Activated CD8-positive, alpha-beta T cell treated with anti-CD3 and anti-CD28 coated beads, Interleukin-2, amount 10 ng/mL, durations not matched to agents 7 days and 5 days (primary cell): ENCODE measurements around the gene CDIPT. TPM values are rescaled to one million over a fixed set of nuclear protein-coding genes. Genes with fewer than 3 reads are reported as not detected.
A peak's percentile ranks its signal among the peaks of the same experiment; 100 is the strongest.

Experiments used
- ATAC-seq: fragments of 150-1000 bp; cut with Tn5 transposase; one replicate; pipeline ENCODE4 v1.10.0; 2021; ENCODE audit warnings: moderate library complexity
- CTCF ChIA-PET: fragments of 350-600 bp; sonication (Branson Sonifier 250); formaldehyde crosslinking; loops from one replicate; lab custom pipeline; 2021; ENCODE audit warnings: antibody characterized with exemption; lab: Charles Lee
- POLR2A ChIA-PET: fragments of 350-600 bp; sonication (Branson Sonifier 250); formaldehyde crosslinking; loops from one replicate; lab custom pipeline; 2021; ENCODE audit warnings: antibody characterized with exemption; lab: Charles Lee
- DNase-seq: peaks from one replicate; pipeline ENCODE4 v3.0.0-alpha.2; 2020
- H3K27ac Mint-ChIP-seq: one replicate; pipeline ENCODE4 v1.8.0; 2021; ENCODE audit warnings: mild to moderate bottlenecking, mixed read lengths
- H3K27me3 Mint-ChIP-seq: one replicate; pipeline ENCODE4 v1.8.0; 2021; ENCODE audit warnings: low read depth, mixed read lengths
- H3K36me3 Mint-ChIP-seq: one replicate; pipeline ENCODE4 v1.8.0; 2021; ENCODE audit warnings: low read depth, mixed read lengths
- H3K4me1 Mint-ChIP-seq: one replicate; pipeline ENCODE4 v1.8.0; 2021; ENCODE audit warnings: low read depth, mixed read lengths
- H3K4me3 Mint-ChIP-seq: one replicate; pipeline ENCODE4 v1.8.0; 2021; ENCODE audit warnings: mild to moderate bottlenecking, mixed read lengths
- H3K9me3 Mint-ChIP-seq: one replicate; pipeline ENCODE4 v1.8.0; 2022; ENCODE audit warnings: mixed read lengths; ENCODE audit not compliant: insufficient read depth
- total RNA-seq, 2 experiments: library from RNA; stranded (reverse); gene quantifications; one replicate each; pipeline ENCODE4 v1.2.3, GENCODE V29; 2021

CDIPT gene
- total RNA-seq, 2 experiments from 2014 or later: 51.1 to 53.2 TPM

GRCh38 chr16:29857133-29857760 lies 5.8 kb downstream of the CDIPT start:
- ATAC-seq: no peak

GRCh38 chr16:29854520-29855100 lies 8.4 kb downstream of the CDIPT start:
- POLR2A ChIA-PET: interaction anchor here (0.5 kb wide), 1 partner anchor 10 kb away, joined by 3 read pairs; no protein-coding TSS in a partner anchor
- ATAC-seq: no peak

More at GRCh38 chr16:29857133-29857760, 5.8 kb downstream of the CDIPT start:
- Mint-ChIP-seq H3K9me3 (no peaks in the 10 kb centered on the region), H3K4me1 (peaks cover 15% of the 10 kb centered on the region), H3K36me3 (peaks cover 28% of the 10 kb centered on the region), H3K27ac (no peak overlapping the region), H3K4me3 (no peak overlapping the region), H3K27me3 (no peaks in the 10 kb centered on the region)
- CTCF ChIA-PET: interaction anchor here (3.1 kb wide), 1 partner anchor 9 kb away, joined by 17 read pairs; no protein-coding TSS in a partner anchor
- POLR2A ChIA-PET: interaction anchor here (0.7 kb wide), 1 partner anchor 9 kb away, joined by 3 read pairs; no protein-coding TSS in a partner anchor
- DNase-seq: no peak

GRCh38 chr16:29852654-29853053 lies 10.4 kb downstream of the CDIPT start:
- ATAC-seq (no peak), DNase-seq (no peak)
- ChIA-PET POLR2A (no interaction called here), CTCF (interaction anchor here (0.7 to 1.3 kb wide), 2 partner anchors 37 to 109 kb away, joined by 3 read pairs; partner anchors contain the start of genes PAGR1 and TMEM219)
- Mint-ChIP-seq H3K36me3 (peaks cover 16% of the 10 kb centered on the region), H3K4me1 (peaks cover 6% of the 10 kb centered on the region), H3K4me3 (no peak overlapping the region), H3K27ac (no peak overlapping the region), H3K9me3 (no peaks in the 10 kb centered on the region), H3K27me3 (no peaks in the 10 kb centered on the region)

More at GRCh38 chr16:29854520-29855100, 8.4 kb downstream of the CDIPT start:
- Mint-ChIP-seq H3K27me3 (no peaks in the 10 kb centered on the region), H3K9me3 (no peaks in the 10 kb centered on the region), H3K4me1 (no peaks in the 10 kb centered on the region), H3K27ac (no peak overlapping the region), H3K4me3 (no peak overlapping the region), H3K36me3 (peaks cover 20% of the 10 kb centered on the region)
- no peak for DNase-seq
- CTCF ChIA-PET: interaction anchor here (0.9 to 1.9 kb wide), 4 partner anchors 9 to 177 kb away, joined by 3 to 7 read pairs (median 4); partner anchors contain the start of gene TLCD3B

GRCh38 chr16:29850998-29851397 lies 12.0 kb downstream of the CDIPT start:
- POLR2A ChIA-PET: no interaction called here
- Mint-ChIP-seq H3K4me3 (no peak overlapping the region), H3K9me3 (no peaks in the 10 kb centered on the region), H3K4me1 (peaks cover 6% of the 10 kb centered on the region), H3K27me3 (no peaks in the 10 kb centered on the region), H3K27ac (no peak overlapping the region), H3K36me3 (peaks cover 19% of the 10 kb centered on the region)
- CTCF ChIA-PET: interaction anchor here (1.2 to 5.2 kb wide), 2 partner anchors 151 to 159 kb away, joined by 3 to 93 read pairs; no protein-coding TSS in a partner anchor
- DNase-seq: no peak
- no peak for ATAC-seq

- Mint-ChIP-seq H3K27ac (no peak overlapping the region), H3K4me3 (no peak overlapping the region), H3K4me1 (peaks cover 6% of the 10 kb centered on the region), H3K9me3 (no peaks in the 10 kb centered on the region), H3K27me3 (no peaks in the 10 kb centered on the region), H3K36me3 (peaks cover 29% of the 10 kb centered on the region)
- ChIA-PET CTCF (interaction anchor here (1.4 to 5.2 kb wide), 15 partner anchors 10 to 192 kb away, joined by 4 to 106 read pairs (median 13); partner anchors contain the start of genes KIF22, MVP and PAGR1), POLR2A (interaction anchor here (1.9 kb wide), 1 partner anchor 29 kb away, joined by 12 read pairs; the partner anchor contains the start of gene MVP)
- ATAC-seq: no peak
- no peak for DNase-seq
These were observed 13.5 kb downstream of the CDIPT start for GRCh38 chr16:29849505-29849904.

GRCh38 chr16:29848420-29849297 lies 14.4 kb downstream of the CDIPT start:
- no peak overlapping the region for H3K4me3 Mint-ChIP-seq
- H3K27ac Mint-ChIP-seq: no peak overlapping the region
- peak; percentile 87 for DNase-seq
- H3K27me3 Mint-ChIP-seq: no peaks in the 10 kb centered on the region
- no peaks in the 10 kb centered on the region for H3K9me3 Mint-ChIP-seq
- H3K4me1 Mint-ChIP-seq: peaks cover 6% of the 10 kb centered on the region
- CTCF ChIA-PET: interaction anchor here (0.6 to 5.2 kb wide), 54 partner anchors 9 to 207 kb away, joined by 3 to 106 read pairs (median 4); partner anchors contain the start of genes CDIPT, KIF22, MVP and PAGR1
- POLR2A ChIA-PET: interaction anchor here (0.7 to 1.9 kb wide), 8 partner anchors 8 to 179 kb away, joined by 3 to 12 read pairs (median 3); partner anchors contain the start of genes MAZ and MVP
- H3K36me3 Mint-ChIP-seq: peaks cover 32% of the 10 kb centered on the region
- peak; percentile 95 for ATAC-seq

- no peaks in the 10 kb centered on the region for H3K9me3 Mint-ChIP-seq
- no peak overlapping the region for H3K4me3 Mint-ChIP-seq
- no peak for DNase-seq
- peaks cover 6% of the 10 kb centered on the region for H3K4me1 Mint-ChIP-seq
- CTCF ChIA-PET: interaction anchor here (1.6 to 4.1 kb wide), 2 partner anchors 26 to 38 kb away, joined by 3 to 106 read pairs; partner anchors contain the start of genes MVP and PAGR1
- no peak for ATAC-seq
- POLR2A ChIA-PET: no interaction called here
- no peaks in the 10 kb centered on the region for H3K27me3 Mint-ChIP-seq
- peaks cover 42% of the 10 kb centered on the region for H3K36me3 Mint-ChIP-seq
- H3K27ac Mint-ChIP-seq: no peak overlapping the region
These were observed 17.4 kb downstream of the CDIPT start for GRCh38 chr16:29845656-29846055.

GRCh38 chr16:29844575-29845331 lies 18.3 kb downstream of the CDIPT start:
- no peaks in the 10 kb centered on the region for H3K9me3 Mint-ChIP-seq
- DNase-seq (no peak), ATAC-seq (no peak)
- H3K4me3 Mint-ChIP-seq: no peak overlapping the region
- ChIA-PET POLR2A (interaction anchor here (0.6 to 1.7 kb wide), 2 partner anchors 10 to 11 kb away, joined by 3 to 4 read pairs; no protein-coding TSS in a partner anchor), CTCF (interaction anchor here (1.6 kb wide), 1 partner anchor 37 kb away, joined by 3 read pairs; no protein-coding TSS in a partner anchor)
- no peaks in the 10 kb centered on the region for H3K27me3 Mint-ChIP-seq
- peaks cover 42% of the 10 kb centered on the region for H3K36me3 Mint-ChIP-seq
- H3K27ac Mint-ChIP-seq: no peak overlapping the region
- H3K4me1 Mint-ChIP-seq: peaks cover 6% of the 10 kb centered on the region

- CTCF ChIA-PET: interaction anchor here (1.4 to 1.7 kb wide), 2 partner anchors 10 to 18 kb away, joined by 4 to 6 read pairs; no protein-coding TSS in a partner anchor
- H3K4me1 Mint-ChIP-seq: peaks cover 6% of the 10 kb centered on the region
These were observed 19.1 kb downstream of the CDIPT start for GRCh38 chr16:29843931-29844330.

GRCh38 chr16:29842732-29843346 lies 20.2 kb downstream of the CDIPT start:
- POLR2A ChIA-PET: interaction anchor here (0.6 kb wide), 1 partner anchor 27 kb away, joined by 4 read pairs; the partner anchor contains the start of gene PAGR1
- H3K36me3 Mint-ChIP-seq: peaks cover 40% of the 10 kb centered on the region
- H3K27me3 Mint-ChIP-seq: no peaks in the 10 kb centered on the region
- H3K4me3 Mint-ChIP-seq: no peak overlapping the region
- H3K4me1 Mint-ChIP-seq: no peaks in the 10 kb centered on the region
- DNase-seq (no peak), ATAC-seq (no peak)
- H3K27ac Mint-ChIP-seq: peak overlapping the region; percentile 25
- CTCF ChIA-PET: interaction anchor here (0.6 to 1.7 kb wide), 4 partner anchors 9 to 27 kb away, joined by 3 to 6 read pairs (median 4); partner anchors contain the start of gene PAGR1
- no peaks in the 10 kb centered on the region for H3K9me3 Mint-ChIP-seq

More at GRCh38 chr16:29843931-29844330, 19.1 kb downstream of the CDIPT start:
- POLR2A ChIA-PET: interaction anchor here (1.7 kb wide), 1 partner anchor 12 kb away, joined by 4 read pairs; no protein-coding TSS in a partner anchor
- no peak for ATAC-seq
- H3K4me3 Mint-ChIP-seq: no peak overlapping the region
- peaks cover 44% of the 10 kb centered on the region for H3K36me3 Mint-ChIP-seq
- DNase-seq: no peak
- H3K9me3 Mint-ChIP-seq: no peaks in the 10 kb centered on the region
- no peak overlapping the region for H3K27ac Mint-ChIP-seq
- no peaks in the 10 kb centered on the region for H3K27me3 Mint-ChIP-seq
